ENCODE data around the gene EPB41L4B. TPM values are rescaled to one million over a fixed set of nuclear protein-coding genes. Genes with fewer than 3 reads are reported as not detected.

EPB41L4B gene
- total RNA-seq, 1 experiment from 2014 or later, result 4.6 TPM

DNA sequence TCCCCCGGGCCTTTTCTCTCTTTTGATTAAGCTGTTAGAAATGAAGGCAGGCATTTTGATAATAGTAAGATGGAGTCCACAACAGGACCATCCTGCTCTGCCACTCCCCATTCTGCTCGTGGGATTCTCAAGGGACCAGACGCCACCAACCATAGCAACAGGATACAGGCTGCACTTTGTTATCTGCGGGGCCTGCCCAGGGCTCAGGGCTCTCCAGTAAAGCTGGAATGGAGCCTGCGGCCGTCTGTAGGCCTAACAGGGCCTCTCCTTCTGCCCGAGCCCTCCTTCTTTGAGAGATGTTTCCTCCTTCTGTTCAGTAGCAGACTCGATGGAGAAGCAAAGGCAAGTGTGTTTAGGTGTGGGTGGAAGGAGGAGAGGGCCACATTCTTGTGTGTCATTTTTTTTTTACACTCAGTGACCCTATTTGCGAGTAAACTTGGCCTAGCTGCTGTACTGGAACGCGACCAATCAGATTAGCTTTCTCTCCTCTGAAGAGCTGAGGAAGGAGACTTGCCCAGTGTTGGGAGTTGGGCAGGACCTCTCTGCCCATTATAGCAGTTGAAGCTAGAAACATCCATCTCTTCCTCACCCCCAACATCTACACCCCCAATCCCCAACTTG lies 8.9 kb upstream of the EPB41L4B start:
- peaks cover 7% of the 10 kb centered on the region for H3K36me3 Mint-ChIP-seq (ENCODE audit: insufficient read depth, unreplicated experiment)
- CTCF ChIA-PET, result interaction anchor here (2.4 kb wide), 1 partner anchor 16 kb away, joined by 19 read pairs; no protein-coding TSS in a partner anchor
- DNase-seq, result no peak
- peak overlapping the region; percentile 58 for H3K27ac Mint-ChIP-seq (ENCODE audit: unreplicated experiment)
- intact Hi-C loops (cut with micrococcal nuclease; ENCODE audit: unreplicated experiment), result loop anchor here (10.0 kb wide), 2 partner anchors 75 to 145 kb away; no protein-coding TSS in a partner anchor
- H3K4me1 Mint-ChIP-seq (ENCODE audit: low read depth, unreplicated experiment), result peaks cover 48% of the 10 kb centered on the region
- H3K4me3 Mint-ChIP-seq (ENCODE audit: low read depth, unreplicated experiment), result no peak overlapping the region
- BruUV-seq (replicated peaks), result no TSS peak
- H3K27me3 Mint-ChIP-seq (ENCODE audit: unreplicated experiment), result no peaks in the 10 kb centered on the region
- TF ChIP-seq, protein P1, sequence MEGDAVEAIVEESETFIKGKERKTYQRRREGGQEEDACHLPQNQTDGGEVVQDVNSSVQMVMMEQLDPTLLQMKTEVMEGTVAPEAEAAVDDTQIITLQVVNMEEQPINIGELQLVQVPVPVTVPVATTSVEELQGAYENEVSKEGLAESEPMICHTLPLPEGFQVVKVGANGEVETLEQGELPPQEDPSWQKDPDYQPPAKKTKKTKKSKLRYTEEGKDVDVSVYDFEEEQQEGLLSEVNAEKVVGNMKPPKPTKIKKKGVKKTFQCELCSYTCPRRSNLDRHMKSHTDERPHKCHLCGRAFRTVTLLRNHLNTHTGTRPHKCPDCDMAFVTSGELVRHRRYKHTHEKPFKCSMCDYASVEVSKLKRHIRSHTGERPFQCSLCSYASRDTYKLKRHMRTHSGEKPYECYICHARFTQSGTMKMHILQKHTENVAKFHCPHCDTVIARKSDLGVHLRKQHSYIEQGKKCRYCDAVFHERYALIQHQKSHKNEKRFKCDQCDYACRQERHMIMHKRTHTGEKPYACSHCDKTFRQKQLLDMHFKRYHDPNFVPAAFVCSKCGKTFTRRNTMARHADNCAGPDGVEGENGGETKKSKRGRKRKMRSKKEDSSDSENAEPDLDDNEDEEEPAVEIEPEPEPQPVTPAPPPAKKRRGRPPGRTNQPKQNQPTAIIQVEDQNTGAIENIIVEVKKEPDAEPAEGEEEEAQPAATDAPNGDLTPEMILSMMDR (IDR thresholded peaks at IDR 0.05; ENCODE audit: unreplicated experiment), result no peak
- H3K9me3 Mint-ChIP-seq (ENCODE audit: low read depth, unreplicated experiment), result no peaks in the 10 kb centered on the region

DNA sequence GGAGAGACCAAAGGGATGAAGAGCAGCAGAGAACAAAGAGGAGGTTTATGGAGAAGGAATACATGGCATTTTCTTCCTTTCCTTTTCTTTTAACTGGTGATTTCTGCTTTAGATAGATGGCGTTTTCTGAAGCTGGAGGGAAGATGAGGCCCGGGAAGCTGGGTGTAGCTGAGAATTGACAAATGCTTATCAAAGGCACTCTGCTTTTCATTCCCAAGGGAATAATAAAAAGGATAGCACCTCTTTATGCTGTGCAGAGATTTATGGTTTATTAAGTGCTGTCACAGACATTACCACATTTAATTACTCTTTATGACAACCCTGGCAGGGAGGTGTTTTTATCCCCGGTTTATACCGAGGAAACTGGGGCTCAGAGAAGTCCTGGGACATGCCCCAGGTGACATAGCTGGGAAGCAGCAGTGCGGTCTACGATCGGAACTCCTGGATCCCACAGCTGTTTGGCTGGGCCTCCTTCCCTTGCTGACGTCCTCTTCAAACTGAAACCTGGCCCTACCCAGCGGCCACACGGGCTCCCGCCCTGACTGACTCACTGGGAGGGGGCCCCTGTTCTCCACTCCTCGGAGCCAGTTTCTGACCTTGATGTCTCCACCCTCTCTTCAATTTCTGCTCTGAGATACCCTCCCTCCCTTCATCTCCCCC lies 8.2 kb upstream of the EPB41L4B start:
- Mint-ChIP-seq H3K9me3 (ENCODE audit: low read depth, unreplicated experiment) (no peaks in the 10 kb centered on the region), H3K27ac (ENCODE audit: unreplicated experiment) (peak overlapping the region; percentile 58), H3K4me3 (ENCODE audit: low read depth, unreplicated experiment) (no peak overlapping the region), H3K27me3 (ENCODE audit: unreplicated experiment) (no peaks in the 10 kb centered on the region), H3K36me3 (ENCODE audit: insufficient read depth, unreplicated experiment) (peaks cover 7% of the 10 kb centered on the region), H3K4me1 (ENCODE audit: low read depth, unreplicated experiment) (peaks cover 48% of the 10 kb centered on the region)
- peak; percentile 53 for DNase-seq
- TF ChIP-seq, protein P1 (IDR thresholded peaks at IDR 0.05; ENCODE audit: unreplicated experiment), result no peak
- BruUV-seq (replicated peaks), result no TSS peak
- CTCF ChIA-PET, result interaction anchor here (0.7 kb wide), 2 partner anchors 19 to 54 kb away, joined by 4 to 6 read pairs; no protein-coding TSS in a partner anchor
- intact Hi-C loops (cut with micrococcal nuclease; ENCODE audit: unreplicated experiment), result loop anchor here (10.0 kb wide), 2 partner anchors 76 to 144 kb away; no protein-coding TSS in a partner anchor

DNA sequence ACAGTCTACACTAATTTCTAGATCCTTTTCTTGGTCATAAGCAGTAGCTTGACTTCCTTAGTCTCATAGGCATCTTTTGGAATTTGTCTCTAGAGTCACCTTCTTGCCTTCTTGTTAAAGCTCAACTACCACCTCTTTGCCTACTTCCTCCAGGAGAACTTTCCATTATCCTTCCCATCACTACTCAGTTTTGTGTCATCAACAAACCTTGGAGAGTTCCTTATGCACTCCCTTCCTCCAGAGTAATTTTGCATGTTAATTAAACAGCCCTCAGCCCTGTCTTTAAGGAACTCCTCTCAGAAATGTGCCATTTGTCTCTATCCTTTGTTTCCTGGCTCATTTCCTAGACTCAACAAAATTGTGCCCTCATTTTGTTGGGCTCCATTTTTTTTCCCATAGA lies 4.2 kb upstream of the EPB41L4B start:
- H3K4me3 Mint-ChIP-seq (ENCODE audit: low read depth, unreplicated experiment), result no peak overlapping the region
- H3K4me1 Mint-ChIP-seq (ENCODE audit: low read depth, unreplicated experiment), result peaks cover 43% of the 10 kb centered on the region
- H3K27ac Mint-ChIP-seq (ENCODE audit: unreplicated experiment), result no peak overlapping the region
- no peaks in the 10 kb centered on the region for H3K27me3 Mint-ChIP-seq (ENCODE audit: unreplicated experiment)
- CTCF ChIA-PET, result no interaction called here
- TF ChIP-seq, protein P1 (IDR thresholded peaks at IDR 0.05; ENCODE audit: unreplicated experiment), result no peak
- peaks cover 8% of the 10 kb centered on the region for H3K36me3 Mint-ChIP-seq (ENCODE audit: insufficient read depth, unreplicated experiment)
- DNase-seq, result no peak
- H3K9me3 Mint-ChIP-seq (ENCODE audit: low read depth, unreplicated experiment), result no peaks in the 10 kb centered on the region
- intact Hi-C loops (cut with micrococcal nuclease; ENCODE audit: unreplicated experiment), result loop anchor here (10.0 kb wide), 2 partner anchors 80 to 140 kb away; no protein-coding TSS in a partner anchor
- no TSS peak for BruUV-seq (replicated peaks)

DNA sequence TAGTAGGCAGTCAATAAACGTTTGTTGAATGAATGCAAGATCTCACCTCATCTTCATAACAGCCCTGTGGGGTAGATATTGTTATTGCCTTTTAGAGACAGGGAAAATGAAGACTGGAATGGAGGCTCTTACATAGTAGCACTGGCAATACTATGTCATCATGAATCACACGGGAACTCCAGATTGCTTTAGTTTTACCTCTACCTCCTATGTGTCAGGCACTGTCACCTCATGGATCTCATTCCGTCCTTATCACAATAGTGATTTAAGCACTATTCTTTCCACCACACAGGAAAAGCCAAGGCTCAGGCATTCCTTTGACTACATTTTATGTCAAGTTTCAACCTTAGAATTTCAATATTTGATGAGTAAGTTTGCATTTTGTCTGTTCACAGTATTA lies 2.9 kb upstream of the EPB41L4B start:
- Mint-ChIP-seq H3K4me3 (ENCODE audit: low read depth, unreplicated experiment) (no peak overlapping the region), H3K27ac (ENCODE audit: unreplicated experiment) (no peak overlapping the region), H3K36me3 (ENCODE audit: insufficient read depth, unreplicated experiment) (peaks cover 16% of the 10 kb centered on the region), H3K4me1 (ENCODE audit: low read depth, unreplicated experiment) (peaks cover 34% of the 10 kb centered on the region), H3K27me3 (ENCODE audit: unreplicated experiment) (no peaks in the 10 kb centered on the region), H3K9me3 (ENCODE audit: low read depth, unreplicated experiment) (no peaks in the 10 kb centered on the region)
- intact Hi-C loops (cut with micrococcal nuclease; ENCODE audit: unreplicated experiment), result loop anchor here (10.0 kb wide), 2 partner anchors 81 to 139 kb away; no protein-coding TSS in a partner anchor
- CTCF ChIA-PET, result no interaction called here
- TF ChIP-seq, protein P1 (IDR thresholded peaks at IDR 0.05; ENCODE audit: unreplicated experiment), result no peak
- no peak for DNase-seq
- no TSS peak for BruUV-seq (replicated peaks)
